Stimulated activated naive CD4-positive, alpha-beta T cell treated with Interleukin-2 at 50 U/mL for 16 hours (primary cell): ENCODE data around the gene C12orf43.

Experiments used
- DNase-seq: peaks from one replicate; lab custom pipeline; 2025; lab: John Stamatoyannopoulos, UW

Gene C12orf43

DNA sequence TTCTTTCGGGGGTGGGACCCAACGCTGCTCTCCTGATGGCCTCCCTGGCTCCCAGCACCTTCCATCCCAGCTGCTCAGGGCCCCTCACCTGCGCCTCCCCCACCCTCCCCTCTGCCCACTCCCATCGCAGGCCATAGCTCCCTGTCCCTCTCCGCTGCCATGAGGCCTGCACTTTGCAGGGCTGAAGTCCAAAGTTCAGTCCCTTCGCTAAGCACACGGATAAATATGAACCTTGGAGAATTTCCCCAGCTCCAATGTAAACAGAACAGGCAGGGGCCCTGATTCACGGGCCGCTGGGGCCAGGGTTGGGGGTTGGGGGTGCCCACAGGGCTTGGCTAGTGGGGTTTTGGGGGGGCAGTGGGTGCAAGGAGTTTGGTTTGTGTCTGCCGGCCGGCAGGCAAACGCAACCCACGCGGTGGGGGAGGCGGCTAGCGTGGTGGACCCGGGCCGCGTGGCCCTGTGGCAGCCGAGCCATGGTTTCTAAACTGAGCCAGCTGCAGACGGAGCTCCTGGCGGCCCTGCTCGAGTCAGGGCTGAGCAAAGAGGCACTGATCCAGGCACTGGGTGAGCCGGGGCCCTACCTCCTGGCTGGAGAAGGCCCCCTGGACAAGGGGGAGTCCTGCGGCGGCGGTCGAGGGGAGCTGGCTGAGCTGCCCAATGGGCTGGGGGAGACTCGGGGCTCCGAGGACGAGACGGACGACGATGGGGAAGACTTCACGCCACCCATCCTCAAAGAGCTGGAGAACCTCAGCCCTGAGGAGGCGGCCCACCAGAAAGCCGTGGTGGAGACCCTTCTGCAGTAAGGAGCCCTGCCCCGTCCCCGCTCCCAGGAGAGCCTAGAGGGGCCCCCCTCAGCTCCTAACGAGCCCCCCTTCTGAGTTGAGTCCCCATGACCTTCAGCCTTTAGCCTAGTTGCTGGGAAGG is 37.7 kb downstream of the C12orf43 start, which contains the start of gene HNF1A:
Gene HNF1A, plus strand, starts transcription at position 248 of the 924 bp plus-strand sequence. Its CDS starts 226 bp downstream, at position 474.
- DNase-seq = no peak

DNA sequence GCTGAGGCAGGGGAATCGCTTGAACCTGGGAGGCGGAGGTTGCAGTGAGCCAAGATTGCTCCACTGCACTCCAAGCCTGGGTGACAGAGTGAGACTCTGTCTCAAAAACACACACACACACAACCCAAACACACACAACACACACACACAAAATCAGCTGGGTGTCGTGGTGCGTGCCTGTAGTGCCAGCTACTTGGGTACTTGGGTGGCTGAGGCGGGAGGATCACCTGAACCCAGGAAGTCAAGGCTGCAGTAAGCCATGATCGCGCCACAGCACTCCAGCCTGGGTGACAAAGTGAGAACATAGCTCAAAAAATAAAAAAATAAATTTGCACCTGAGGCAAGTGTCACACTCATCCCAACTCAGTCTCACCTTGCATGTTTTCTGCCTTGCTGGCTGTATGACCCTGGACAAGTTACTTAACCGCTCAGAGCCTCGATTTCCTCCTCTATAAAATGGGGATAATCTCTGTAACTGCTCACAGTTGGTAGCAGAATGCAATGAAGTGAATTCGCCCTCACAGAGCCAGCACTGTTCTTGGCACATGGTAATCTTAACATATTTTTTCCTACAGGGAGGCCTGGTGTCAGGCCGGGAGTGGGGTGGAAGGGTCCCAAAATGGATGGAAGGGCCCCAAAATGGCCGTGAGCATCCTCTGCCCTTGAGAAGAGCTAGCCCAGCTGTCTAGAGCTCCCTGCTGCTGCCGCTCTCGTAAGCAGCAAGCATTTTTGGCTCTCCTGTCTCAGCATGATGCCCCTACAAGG is 38.6 kb downstream of the C12orf43 start:
- no peak for DNase-seq

GRCh38 chr12:120972870-120973543 is 43.3 kb downstream of the C12orf43 start:
- DNase-seq = no peak

DNA sequence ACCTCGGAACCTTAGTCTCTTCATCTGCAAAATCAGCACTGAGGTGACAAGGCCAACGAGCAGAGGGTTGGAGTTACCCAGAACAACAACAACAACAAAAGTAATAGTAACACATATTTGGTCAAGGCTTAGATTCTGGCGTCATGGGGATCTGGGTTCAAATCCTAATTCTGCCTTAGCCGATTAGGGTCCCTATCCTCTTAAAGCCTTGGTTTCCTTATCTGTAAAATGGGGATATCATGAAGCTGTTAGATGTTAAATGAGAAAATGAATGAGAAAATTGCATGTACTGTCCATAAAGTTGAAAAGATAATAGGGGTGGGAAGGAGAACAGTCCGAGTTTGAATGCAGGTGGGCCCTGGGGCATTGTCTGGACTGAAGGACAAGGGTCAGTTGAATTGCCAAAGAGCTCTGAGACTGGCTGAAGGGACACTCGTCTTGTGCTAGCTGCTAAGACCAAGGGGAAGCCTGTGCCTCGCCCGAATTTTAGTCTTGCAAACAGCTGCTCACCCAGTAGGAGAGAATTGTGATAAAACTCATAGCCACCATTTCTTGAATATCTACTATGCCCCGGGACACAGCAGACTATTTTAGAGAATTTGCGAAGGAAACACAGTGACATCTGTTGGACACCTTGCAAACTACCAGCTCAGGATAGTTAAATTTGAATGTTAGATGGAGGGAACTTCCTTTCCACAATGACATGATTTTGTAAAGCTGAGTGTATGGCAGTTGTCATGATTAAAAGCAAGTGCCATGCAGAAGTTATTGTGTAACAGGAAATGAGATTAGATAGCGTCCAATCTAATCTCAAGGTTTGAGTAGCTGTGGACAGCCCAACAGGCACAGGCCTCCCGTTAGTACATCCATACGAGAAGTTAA is 44.7 kb downstream of the C12orf43 start:
- DNase-seq = no peak

- no peak for DNase-seq
Measured at GRCh38 chr12:120970310-120970709, 46.0 kb downstream of the C12orf43 start.

DNA sequence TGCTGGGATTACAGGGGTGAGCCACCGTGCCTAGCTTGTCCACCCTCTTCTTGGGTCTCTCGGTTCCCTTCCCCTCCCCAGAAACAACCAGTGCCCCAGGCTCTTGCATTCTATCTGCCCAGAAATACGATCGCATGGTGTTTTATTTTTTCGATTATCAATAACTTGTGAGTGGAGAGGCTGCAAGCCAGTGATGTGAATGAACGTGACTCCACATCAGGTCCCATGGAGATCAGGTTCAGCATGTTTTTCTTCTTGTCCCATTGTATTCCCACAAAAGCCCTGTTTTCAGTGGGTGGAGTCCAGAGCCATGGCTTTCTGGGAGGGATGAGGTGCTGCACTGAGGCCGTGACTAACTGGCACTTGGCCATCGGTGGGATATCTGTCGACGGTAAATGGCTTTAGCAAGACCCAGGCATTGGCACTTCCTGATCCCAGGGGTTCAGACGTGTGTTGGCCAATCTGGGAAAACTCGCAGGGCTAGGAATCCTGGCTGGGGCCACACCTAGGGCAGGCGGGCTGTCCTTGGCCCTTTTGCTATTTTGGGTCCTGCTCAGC is 50.7 kb downstream of the C12orf43 start:
- no peak for DNase-seq

GRCh38 chr12:120964298-120964697 is 52.0 kb downstream of the C12orf43 start:
- DNase-seq = no peak

DNA sequence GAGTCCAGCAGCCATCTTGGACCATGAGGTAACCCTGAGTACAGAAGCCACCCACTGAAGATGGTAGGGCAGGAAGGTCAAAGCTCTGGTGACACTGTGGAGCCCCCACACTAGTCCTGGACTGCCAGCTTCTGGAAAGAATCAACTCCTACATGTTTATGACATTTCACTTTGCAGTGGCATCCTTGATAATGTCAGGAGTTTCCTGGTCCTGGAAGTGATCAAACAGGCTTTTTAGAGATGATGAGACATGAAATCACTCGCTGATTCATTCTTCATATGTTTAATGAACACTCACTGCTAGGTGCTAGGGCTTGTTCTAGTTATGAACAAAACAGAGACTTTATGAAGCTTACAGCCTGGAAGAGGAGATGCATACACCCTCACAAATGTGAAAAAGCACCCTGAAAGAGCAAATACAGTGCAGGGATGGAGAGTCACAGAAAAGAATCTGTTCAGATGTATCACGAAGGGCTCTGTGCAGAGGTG is 53.7 kb downstream of the C12orf43 start:
- DNase-seq = no peak

DNA sequence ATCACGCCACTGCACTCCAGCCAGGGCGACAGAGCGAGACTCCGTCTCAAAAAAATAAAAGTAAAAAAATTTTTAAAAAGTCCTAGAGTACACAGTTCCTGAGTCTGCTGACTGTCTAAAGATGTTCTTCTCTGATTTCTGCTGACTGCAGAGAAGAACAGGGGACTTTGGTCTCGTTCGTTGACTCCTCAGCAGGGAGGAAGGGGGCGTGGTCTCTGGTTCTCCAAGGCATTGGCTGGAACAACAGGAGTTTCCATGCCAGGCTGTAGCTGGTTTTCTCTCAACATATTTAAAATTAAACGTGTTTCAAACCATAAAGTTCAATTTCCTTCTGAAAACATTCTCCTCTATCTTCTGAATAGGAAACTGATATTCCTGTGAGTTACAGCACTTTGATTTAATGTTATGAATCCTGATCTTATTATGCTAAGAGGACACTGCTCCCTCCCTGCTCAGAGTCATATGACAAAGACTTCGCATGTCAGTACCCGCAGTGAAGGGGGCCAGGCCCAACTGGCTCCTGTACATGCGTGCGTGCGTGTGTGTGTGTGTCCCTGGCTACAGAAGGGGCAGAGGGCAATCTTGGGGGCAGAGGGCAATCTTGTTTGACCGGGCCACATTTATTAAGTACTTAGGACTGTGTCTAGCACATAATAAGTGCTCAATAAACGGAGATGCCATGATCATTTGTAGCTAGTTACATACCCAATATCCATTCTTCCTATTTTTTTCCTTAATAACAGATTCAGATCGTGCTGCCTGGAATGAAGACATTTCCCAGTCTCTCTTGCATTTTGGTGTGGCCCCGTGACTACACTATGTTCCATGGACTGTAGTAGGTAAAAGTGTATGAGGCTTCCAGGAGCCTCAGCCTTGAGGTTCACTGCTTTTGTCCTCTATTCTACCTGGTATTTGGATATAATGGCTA is 54.4 kb downstream of the C12orf43 start:
- DNase-seq = no peak

GRCh38 chr12:120960657-120961056 is 55.6 kb downstream of the C12orf43 start:
- DNase-seq = no peak

GRCh38 chr12:120959111-120959878 is 57.0 kb downstream of the C12orf43 start:
- no peak for DNase-seq

DNA sequence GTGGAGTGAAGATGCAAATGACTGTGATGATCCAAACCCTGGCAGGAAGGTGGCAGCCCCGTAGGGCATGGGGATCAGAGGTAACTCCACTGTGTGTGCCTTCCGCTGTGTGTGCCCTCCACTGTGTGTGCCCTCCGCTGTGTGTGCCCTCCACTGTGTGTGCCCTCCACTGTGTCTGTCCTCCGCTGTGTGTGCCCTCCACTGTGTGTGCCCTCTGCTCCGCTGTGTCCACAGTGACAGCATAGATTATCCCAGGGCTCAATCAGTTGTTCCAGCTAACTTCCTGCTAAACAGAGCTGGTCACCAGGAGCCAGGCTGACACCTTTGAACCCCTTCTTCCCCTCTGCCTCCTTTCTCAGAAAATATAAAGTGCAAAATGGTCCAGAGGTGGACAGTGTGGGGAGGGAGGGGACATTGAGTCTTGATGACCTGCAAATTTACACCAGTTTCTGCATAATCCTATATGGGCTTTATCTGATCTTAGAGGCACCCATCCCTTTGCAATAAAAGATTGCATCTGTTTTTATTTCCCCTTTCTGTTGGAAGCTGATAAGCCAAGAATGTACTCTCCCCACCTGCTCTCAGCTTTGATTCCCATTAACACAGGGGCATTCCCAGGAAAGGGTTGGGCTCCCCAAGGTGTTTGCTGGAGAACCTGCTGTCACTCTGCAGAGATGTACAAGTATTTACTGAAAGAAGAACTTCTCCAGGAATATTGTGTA is 59.5 kb downstream of the C12orf43 start:
- no peak for DNase-seq

DNA sequence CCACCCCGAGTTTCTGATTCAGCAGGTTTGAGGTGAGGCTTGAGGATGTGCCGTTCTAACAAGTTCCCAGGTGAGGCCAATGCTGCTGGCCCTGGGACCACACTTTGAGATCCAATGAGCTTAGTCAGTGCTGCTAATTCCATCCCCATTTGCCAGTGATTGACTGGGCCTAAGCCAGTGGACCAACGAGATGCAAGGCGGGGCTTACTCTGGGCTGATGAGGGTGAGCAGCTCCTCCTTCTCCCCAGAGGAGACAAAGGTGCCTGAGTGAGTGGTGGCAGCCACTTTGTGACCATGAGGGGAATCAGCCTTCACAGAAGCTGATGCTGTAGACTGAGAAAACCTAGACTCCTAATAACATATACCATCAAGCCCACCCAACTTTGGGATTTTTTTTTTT is 61.1 kb downstream of the C12orf43 start:
- DNase-seq = no peak

- no peak for DNase-seq
Measured at GRCh38 chr12:120950807-120951206, 65.5 kb downstream of the C12orf43 start.
